Measurements from ENCODE around the gene ZIC2. TPM values are rescaled to one million over a fixed set of nuclear protein-coding genes. Genes with fewer than 3 reads are reported as not detected.

Gene ZIC2
- total RNA-seq, 1 experiment from 2014 or later = 4.2 TPM

DNA sequence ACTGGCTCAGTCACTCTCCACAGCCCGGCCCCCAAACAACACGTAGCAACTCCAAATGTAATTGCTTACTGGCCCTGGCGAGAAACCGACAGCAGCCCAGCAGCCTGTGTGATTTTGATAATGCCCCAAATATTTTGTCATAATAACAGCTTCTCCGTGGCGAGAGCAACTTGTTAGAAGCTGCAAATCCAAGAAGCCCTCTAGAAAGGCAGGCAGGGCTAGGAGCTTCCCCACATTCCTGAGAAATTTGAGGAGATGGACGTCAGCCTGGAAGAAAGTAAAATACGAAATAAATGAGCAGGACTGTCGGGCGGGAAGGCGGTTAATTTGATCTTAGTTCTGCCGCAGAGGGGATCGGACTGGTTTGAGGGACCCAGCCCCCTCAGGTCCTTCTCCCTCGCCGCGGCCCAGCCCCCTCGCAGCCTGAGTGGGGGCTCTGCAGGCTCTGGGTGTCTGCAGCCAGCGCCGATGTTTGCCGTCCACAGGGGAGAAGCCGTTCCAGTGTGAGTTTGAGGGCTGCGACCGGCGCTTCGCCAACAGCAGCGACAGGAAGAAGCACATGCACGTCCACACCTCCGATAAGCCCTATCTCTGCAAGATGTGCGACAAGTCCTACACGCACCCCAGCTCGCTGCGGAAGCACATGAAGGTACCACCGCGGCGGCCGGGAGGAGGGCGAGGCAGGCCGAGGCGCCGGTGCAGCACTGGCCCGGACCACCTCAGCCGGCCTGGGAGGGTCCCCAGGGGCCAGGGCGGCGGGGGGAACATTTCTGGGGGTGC lies 3.1 kb downstream of the ZIC2 start:
- no peak for DNase-seq (ENCODE audit: extremely low read depth, low read depth)

DNA sequence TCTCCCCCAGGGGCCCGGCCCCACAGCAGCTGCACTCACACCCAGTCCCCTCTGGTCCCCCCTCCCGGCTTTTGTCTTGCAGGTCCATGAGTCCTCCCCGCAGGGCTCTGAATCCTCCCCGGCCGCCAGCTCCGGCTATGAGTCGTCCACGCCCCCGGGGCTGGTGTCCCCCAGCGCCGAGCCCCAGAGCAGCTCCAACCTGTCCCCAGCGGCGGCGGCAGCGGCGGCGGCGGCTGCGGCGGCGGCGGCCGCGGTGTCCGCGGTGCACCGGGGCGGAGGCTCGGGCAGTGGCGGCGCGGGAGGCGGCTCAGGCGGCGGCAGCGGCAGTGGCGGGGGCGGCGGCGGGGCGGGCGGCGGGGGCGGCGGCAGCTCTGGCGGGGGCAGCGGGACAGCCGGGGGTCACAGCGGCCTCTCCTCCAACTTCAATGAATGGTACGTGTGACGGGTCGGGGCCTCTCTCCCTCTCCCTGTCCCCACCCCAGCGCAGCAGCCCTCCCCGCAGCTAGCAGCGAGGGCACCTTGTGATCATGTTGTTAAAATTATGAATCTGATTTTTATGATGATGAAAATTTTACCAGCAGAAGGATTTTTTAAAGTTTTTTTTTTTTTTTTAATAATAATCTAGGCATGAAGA lies 3.8 kb downstream of the ZIC2 start:
- no peak for DNase-seq (ENCODE audit: extremely low read depth, low read depth)

DNA sequence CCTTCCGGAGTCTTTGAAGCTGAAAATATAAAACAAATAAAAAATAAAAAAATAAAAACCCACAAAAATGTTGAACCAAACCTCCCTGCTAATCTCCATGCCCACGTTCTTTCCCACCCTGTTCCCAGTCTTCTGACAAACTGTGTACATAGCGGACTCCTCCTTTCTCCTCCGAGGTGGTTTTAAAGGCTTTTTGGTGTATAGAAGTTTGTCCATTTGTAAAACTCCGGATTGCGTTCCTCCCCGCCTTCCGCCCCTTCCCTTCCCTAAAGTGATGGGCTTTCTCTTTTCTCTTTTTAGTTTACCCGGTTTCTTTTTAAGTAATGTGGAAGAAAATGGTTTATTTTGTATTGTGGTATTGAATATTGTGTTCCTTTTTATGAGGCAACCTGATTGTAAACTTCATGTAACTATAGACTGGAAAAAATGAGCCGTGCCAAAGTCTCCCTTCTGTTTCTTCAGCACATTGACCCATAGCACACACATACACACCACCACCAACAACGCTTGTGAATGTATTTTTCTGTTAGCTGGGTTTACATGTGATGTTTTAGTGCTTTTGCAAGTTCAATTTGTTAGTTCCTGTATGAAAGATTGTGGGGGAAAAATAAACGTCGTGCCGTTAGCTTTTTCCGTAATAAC lies 4.4 kb downstream of the ZIC2 start:
- no peak for DNase-seq (ENCODE audit: extremely low read depth, low read depth)

DNA sequence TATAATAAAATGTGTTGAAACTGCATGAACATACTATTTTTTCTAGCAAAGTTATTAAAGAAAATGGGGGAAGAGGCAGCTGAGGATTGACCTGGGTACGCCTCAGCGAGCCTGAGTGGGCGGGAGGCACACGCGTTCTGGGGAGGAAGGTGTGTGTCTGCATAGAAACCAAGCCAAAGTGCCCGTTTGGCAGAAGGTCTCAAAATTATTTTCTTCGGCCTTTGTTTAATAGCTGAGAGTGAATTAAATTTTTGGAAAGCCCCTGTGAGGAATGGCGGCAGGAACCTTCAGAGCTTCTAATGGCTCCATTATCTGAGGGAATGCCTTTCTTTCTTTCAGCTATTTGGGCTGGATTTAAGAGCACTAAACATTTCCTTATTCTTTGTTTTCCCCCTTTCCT lies 5.2 kb downstream of the ZIC2 start:
- no peak for DNase-seq (ENCODE audit: extremely low read depth, low read depth)

DNA sequence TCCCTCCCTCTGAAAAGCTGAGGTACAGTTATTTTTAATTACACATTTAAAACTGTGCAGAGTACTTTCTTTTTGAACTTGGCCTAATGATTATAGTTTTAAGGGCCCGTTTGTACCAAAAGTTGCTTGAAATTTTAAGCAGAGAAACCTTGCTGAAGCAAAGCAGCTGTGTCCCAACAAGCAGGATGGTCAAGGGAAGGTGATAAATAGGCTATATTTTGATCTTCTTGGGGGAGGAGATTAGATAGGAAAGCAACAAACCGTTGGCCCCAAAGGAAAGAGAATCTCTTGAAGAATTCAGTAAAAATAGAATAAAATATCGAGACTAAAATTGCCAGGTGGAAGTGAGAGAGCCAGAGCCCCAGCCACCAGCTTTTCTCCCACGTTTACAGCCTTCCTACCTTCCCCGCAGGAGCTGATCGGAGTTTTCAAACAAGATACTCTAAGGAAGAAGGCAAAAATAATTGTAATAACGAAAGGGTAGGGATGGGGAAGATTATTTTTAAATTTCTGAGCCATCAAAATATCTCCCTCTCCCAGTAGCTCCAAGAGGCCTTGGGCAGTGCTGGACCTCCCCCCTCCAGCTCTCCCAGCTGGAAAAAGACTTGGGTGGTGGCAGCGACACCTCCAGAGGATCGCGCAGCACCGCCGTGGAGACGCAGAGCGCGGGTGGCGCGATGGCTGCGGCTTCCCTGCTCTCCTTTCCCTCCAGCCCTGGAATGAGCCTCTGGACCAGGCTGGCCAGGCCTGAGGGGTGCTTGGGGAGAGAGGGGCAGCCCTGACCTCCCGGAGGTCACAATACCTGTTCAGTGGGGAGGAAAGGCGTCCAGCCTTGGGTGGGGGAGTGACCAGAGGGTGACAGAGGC lies 5.8 kb downstream of the ZIC2 start:
- no peak for DNase-seq (ENCODE audit: extremely low read depth, low read depth)

DNA sequence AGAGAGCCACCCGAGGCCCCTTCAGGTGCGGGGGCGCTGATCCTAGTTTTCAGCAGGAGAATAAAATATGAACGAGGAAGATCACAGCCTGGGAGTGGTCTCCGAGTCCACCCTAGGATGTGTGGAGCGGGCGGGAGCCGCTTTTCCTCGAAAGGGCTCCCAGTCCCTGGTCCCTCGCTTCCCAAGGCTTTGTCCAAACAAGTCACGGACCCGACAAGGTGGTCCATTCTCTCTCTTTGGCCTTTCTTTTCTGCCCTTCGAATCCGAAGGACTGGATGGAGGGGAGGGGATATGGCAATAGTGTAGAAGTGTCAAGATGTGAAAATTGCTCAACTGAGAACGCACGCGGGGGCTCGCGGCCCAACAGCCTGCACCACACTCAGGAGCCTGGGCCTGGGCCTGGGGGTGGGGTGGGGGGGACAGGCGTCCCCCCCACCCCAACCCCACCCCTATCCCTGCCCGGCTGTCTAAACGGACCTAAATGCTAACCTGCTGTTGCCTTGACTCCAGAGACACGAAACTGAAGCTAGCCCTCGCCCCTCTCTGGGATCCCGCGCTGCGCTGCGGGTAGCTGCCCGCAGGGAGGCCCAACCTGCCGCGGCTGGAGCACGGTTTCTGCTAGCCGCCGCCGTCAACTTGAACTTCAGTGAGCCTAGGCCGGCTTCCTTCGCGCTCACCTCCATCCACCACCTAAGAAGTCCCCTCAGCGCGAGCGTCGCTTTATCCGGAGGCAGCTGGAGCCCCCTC lies 7.1 kb downstream of the ZIC2 start:
- DNase-seq (ENCODE audit: extremely low read depth, low read depth) = no peak

DNA sequence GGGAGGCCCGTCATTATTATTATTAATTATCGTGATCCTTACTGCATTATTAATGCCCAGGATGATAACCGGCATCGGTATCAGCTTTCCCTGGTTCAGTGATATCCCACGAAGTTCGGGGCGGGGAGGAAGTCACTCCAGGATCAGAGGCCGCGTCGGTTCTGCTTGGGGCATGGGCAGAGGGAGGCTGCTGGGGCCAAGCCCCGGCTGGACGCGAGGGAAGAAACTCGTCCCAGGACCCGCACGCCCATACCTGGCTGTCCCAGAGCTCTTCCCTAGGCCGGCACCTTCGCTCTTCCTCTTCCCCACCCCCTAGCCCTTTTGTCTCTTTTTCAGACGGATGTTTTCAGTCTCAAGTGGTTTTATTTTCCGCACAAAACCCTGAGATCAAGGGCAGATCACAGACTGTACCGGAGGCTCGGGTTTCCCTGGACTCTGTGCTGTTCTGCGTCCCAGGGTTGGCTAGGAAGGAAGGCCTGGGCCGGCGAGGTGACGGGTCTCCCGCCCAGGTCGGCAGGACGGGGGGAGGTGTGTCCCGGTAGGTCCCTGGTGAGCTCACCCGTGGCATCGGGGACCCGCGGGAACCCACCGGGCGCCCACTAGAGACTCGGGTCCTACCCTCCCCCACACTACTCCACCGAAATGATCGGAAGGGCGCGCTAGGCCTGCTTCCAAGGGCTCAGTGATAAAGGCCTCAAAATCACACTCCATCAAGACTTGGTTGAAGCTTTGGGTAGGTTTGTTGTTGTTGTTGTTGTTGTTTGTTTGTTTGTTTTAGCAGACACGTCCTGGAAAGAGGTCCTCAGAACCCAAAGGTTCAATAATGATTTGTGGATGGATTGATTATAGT lies 7.9 kb downstream of the ZIC2 start:
- DNase-seq (ENCODE audit: extremely low read depth, low read depth) = no peak

DNA sequence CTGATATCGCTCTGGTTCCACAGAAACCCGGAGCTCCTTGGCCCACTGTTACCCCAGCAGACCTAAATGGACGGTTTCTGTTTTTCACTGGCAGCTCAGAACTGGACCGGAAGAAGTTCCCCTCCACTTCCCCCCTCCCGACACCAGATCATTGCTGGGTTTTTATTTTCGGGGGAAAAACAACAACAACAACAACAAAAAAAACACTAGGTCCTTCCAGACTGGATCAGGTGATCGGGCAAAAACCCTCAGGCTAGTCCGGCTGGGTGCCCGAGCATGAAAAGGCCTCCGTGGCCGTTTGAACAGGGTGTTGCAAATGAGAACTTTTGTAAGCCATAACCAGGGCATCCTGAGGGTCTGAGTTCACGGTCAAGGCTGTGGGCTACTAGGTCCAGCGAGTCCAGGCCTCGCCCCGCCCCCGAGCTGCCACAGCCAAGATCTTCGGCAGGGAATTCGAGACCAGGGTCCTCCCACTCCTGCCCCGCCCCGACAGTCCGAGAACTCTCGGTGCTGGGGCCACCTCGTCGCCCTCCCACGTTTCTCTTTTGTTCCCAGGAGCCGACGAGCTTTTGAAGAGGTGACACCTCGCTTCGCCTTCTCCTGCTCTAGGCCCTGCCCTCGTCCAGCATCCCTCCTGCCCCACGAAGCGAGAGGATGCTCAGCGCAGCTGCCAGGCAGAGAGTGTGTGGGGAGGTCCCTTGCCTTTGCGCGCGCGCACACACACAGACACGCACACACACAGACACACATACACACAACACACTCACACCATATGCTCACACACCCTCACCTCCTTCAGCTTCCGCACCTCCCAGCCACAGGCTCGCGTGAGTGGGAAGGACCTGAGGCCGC lies 8.8 kb downstream of the ZIC2 start:
- DNase-seq (ENCODE audit: extremely low read depth, low read depth) = no peak

DNA sequence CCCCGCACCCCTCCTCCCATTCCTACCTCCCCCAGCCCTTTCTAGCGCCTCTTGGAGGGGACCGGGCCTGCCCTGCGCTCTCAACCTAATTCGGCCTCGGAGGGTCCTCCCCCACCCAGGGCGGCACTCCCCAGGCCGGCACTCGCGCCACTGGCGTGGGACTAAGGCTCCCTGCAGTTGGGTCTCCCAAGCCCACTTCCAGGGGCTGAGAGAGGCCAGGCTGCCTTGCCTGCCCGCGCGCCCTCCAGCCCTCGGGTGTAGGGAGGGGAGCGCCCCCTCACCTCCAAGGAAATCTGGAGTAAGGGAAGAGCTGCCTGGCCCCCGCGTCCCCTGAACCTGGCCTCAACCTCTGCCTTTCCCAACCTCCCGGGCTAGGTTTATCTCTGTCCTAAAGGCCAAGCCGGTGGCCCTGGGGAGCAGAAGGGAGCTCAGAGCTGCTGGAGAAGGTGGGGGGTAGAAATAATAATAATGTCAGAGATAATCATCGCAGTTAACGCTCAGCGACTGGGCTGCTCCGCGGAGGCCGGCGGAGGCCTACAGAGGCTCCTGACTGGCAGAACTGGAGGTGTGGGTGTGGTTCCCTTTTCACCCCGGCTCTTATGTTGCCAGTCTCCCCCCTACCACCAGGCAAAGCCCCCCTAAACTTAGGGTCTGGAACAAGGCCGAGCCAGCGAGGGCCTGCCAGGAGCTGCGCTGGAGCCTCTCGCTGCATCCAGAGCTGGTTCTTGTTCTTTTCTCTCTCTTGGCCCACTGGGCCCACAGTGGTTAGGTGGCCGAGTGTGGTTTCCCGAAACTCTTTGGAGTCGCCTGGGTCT lies 9.6 kb downstream of the ZIC2 start:
- DNase-seq (ENCODE audit: extremely low read depth, low read depth) = no peak

DNA sequence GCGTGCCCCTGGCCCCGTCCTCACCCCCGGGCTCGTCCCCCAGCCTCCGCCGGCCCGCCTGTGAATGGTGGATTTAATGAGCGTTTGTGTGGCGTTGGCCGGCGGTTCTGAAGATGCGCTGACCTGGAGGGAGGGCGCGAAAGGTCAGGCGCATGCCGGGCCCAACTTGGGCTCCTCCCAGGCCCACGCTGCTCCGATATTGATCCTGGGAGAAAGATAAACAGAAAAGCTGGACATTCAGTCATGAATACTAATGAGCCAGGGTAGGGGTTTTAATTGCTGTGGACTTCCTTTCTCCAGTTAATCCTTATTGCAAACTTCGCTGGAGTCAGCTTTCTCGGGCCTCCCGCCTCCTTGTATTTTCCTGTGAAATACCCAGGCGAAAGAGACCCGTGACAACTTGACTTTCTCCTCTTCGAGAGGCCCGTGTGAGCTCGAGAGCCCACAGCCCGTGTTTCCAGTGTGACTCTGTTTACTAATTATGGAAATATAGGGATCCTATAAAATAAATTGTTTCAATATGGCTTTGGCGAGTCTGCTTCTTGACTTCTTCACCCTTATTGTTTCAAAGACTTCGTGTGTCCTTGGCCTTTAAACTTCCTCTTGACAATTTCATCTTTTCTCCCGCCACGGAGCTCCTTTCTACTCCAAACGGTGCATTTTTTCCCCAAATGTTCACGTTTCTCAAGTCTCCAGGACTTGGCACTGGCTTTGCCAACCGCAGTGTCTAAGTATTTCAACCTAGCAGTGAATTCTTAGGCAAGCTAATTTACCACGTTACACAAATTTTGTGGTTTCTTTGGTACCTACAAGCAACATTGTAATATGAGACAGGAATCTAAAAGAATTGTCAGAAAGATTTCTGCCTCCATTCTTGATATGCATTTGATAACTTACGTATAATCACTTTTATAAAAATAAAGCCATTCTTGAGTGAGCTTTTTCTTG lies 10.5 kb downstream of the ZIC2 start:
- no peak for DNase-seq (ENCODE audit: extremely low read depth, low read depth)

DNA sequence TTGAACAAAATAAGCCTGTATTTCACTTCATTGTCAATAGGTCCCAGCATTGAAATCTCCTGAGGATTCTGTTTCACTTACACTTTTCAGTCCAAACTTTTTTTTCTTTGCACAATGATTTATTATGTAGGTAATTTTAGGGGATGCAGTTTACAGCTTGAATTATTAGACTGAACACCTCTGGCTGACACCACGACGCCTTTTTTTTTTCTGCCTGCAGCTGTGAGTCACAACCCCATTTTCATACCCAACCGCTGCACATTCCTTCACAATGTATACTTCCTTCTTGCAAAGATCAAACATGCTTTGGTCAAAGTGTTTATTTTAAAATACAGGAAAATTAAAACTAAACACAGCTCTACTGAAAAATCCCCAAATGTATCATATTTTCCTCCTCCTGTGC lies 11.4 kb downstream of the ZIC2 start:
- no peak for DNase-seq (ENCODE audit: extremely low read depth, low read depth)

DNA sequence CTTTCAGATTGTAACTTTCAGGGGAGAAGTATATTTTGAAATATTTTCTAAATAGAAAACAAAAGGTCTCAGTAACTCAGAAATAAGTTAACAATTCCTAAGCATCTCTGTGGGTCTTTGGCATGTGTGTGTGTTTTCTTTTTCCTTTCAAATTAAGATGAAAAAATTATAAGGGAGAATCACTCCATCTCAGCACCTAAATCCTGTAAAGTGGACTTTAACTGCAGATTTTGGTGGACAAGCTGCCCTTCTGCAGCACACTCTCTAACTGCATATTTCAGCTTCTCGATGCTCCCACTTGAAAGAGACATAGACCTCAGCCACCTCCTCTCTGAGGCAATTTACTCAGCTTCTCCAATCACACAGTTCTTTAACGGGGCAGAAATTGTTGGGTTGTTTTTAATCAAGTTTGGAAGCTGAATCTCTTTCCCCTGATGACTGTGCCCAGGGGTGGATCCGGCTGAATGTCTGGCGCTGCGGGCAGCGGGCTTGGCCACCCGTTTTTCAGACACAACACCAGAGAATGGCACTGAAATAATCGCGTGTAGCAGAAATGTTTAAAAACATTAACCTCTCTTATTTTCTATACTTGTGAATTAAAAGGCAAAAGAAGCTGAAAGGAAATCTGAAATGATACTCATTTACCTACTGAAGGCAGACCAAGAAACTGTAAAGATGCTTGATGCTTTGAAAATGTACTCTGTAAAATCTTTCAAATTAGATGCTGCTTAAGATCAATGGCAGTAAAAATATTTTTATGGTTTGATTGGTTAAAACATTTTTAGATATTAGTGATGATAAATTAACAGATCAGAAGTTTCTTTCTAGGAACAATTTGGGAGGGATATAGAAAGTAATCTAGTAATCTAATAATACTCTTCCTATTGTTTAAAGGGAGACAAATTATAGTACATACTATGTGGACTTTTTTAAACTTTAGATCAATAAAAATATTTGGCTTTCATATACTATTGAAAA lies 12.4 kb downstream of the ZIC2 start:
- DNase-seq (ENCODE audit: extremely low read depth, low read depth) = no peak

DNA sequence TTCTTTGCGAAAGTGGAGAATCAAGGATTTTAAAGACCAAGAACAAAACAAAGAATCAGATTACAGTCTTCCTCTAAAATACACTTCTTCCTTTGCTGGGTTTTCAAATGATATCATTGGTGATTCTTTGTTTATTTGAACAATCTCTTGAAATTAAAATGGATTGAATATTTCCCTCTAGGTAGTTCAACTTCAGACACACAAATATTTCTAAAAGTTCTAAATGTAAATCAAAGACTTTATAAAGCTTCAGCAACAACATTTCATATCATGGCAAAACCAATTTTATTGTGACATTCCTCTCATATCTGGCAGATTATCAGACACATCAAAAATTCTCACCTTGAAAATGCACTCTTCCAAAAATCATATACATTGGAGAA lies 13.0 kb downstream of the ZIC2 start:
- no peak for DNase-seq (ENCODE audit: extremely low read depth, low read depth)

DNA sequence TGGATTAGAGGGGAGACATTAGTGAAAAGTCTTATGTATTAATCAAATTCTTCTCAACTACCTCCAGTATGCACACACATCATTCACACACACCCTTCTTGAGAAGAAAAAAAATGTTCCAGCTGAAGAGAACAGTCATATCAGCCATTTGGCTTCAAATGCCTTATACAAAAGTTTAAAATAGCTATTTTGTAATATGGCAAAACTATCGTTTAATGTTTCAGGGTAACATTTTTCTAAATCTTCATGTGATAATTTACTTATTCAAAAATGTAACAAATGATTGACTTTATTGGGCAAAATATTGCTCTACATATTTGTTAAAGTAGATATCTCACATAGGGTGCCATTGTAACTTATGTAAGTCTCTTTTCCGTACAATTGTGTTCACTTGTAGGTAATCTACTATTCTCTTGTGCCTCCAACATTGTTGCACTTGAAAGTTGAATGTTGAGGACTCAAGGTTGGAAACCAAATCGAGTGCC lies 13.6 kb downstream of the ZIC2 start:
- no peak for DNase-seq (ENCODE audit: extremely low read depth, low read depth)
